ENCODE data around the gene SPSB3.

DNA sequence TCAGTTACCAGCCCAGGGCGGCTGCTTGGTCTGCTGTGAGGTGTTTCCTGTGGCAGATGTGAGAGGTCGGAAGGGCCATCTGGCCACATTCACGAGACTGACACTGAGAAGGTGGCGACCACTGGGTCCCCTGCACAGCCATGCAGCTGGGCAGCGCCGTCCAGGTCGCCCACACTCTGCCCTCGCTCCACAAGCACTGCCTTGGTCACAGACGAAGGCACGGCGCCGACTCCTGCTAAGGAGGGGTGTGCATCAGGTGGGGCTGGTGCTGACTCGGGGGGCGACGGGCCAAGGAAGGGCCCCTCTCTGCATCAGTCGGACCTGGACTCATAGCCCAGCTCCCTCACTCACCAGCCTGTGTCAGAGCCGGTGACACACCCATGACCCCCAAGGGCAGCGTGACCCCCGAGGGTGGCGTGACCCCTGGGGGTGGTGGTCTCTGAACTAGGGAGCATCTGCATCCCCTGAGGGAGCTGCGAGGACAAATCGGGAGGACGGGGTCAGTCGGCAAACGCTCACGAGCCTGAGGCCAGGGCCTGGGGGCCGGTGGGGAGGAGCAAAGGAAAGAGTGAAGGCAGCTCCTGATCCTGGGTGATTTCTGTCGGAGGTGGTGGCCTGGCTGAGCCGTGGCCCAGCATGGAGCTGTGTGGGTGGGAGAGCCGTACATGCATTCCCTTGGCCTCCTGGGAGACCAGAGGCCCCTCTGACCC lies 41.4 kb downstream of the SPSB3 start:
- TF ChIP-seq, protein P1, sequence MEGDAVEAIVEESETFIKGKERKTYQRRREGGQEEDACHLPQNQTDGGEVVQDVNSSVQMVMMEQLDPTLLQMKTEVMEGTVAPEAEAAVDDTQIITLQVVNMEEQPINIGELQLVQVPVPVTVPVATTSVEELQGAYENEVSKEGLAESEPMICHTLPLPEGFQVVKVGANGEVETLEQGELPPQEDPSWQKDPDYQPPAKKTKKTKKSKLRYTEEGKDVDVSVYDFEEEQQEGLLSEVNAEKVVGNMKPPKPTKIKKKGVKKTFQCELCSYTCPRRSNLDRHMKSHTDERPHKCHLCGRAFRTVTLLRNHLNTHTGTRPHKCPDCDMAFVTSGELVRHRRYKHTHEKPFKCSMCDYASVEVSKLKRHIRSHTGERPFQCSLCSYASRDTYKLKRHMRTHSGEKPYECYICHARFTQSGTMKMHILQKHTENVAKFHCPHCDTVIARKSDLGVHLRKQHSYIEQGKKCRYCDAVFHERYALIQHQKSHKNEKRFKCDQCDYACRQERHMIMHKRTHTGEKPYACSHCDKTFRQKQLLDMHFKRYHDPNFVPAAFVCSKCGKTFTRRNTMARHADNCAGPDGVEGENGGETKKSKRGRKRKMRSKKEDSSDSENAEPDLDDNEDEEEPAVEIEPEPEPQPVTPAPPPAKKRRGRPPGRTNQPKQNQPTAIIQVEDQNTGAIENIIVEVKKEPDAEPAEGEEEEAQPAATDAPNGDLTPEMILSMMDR (IDR thresholded peaks at IDR 0.05; ENCODE audit: low read depth, low read length, poor library complexity, severe bottlenecking) = no peak
- TF ChIP-seq EZH2phosphoT487 (IDR thresholded peaks at IDR 0.05; ENCODE audit: borderline replicate concordance, low read length) = no peak

All from DOHH2 (cell line).